HFFc6 (cell line): ENCODE data around the gene SIRT4. TPM values are rescaled to one million over a fixed set of nuclear protein-coding genes. Genes with fewer than 3 reads are reported as not detected.

Experiments used
- DNase-seq: peaks from one replicate; pipeline ENCODE4 v3.0.0-alpha.2; 2018
- H3K27ac Mint-ChIP-seq: 2 replicates; pipeline ENCODE4 v1.8.0; 2020; ENCODE audit warnings: mild to moderate bottlenecking, mixed read lengths
- H3K27me3 Mint-ChIP-seq: 2 replicates; pipeline ENCODE4 v1.8.0; 2021; ENCODE audit warnings: mild to moderate bottlenecking, moderate library complexity, mixed read lengths; ENCODE audit not compliant: insufficient read depth
- H3K36me3 Mint-ChIP-seq: 2 replicates; pipeline ENCODE4 v1.8.0; 2021; ENCODE audit warnings: low read depth, mixed read lengths
- H3K4me1 Mint-ChIP-seq: 2 replicates; pipeline ENCODE4 v1.8.0; 2020; ENCODE audit warnings: low read depth, mixed read lengths
- H3K4me3 Mint-ChIP-seq: 2 replicates; pipeline ENCODE4 v1.8.0; 2020; ENCODE audit warnings: mild to moderate bottlenecking, moderate library complexity, mixed read lengths
- H3K9me3 Mint-ChIP-seq: 2 replicates; pipeline ENCODE4 v1.8.0; 2020; ENCODE audit warnings: mild to moderate bottlenecking, mixed read lengths
- CTCF ChIP-seq: fragments of 200-600 bp; sonication (generic); IDR thresholded peaks from 2 replicates; pipeline ENCODE4 v1.5.0; 2021; ENCODE audit warnings: antibody characterized with exemption, mild to moderate bottlenecking
- total RNA-seq, 6 experiments: library from RNA; stranded (reverse); fragmentation: NEBNext Ultra II Directional; extraction: Animal tissue kit (Norgen Biotek cat#: 25700); gene quantifications; 2 replicates in 1 of 6; 3 replicates in 5 of 6; pipeline ENCODE4 v1.2.3, GENCODE V29; 2021

The SIRT4 gene
- total RNA-seq, 6 experiments from 2014 or later = 0.84 to 2.1 (median 1.1) TPM

- no peak for DNase-seq
- H3K27me3 Mint-ChIP-seq = peaks cover 26% of the 10 kb centered on the region
- no peak overlapping the region for H3K4me3 Mint-ChIP-seq
- peaks cover 23% of the 10 kb centered on the region for H3K9me3 Mint-ChIP-seq
- TF ChIP-seq CTCF = no peak
- H3K36me3 Mint-ChIP-seq = peaks cover 8% of the 10 kb centered on the region
- H3K4me1 Mint-ChIP-seq = no peaks in the 10 kb centered on the region
- no peak overlapping the region for H3K27ac Mint-ChIP-seq
Observed at GRCh38 chr12:120337730-120338129, 35.6 kb downstream of the SIRT4 start.

GRCh38 chr12:120339256-120339655 lies 37.1 kb downstream of the SIRT4 start:
- Mint-ChIP-seq H3K4me3 (no peak overlapping the region), H3K4me1 (no peaks in the 10 kb centered on the region), H3K27me3 (peaks cover 19% of the 10 kb centered on the region), H3K27ac (no peak overlapping the region), H3K36me3 (peaks cover 8% of the 10 kb centered on the region), H3K9me3 (peaks cover 23% of the 10 kb centered on the region)
- TF ChIP-seq CTCF = no peak
- DNase-seq = no peak

- Mint-ChIP-seq H3K27me3 (peaks cover 21% of the 10 kb centered on the region), H3K9me3 (peaks cover 12% of the 10 kb centered on the region), H3K4me3 (no peak overlapping the region), H3K27ac (no peak overlapping the region), H3K4me1 (no peaks in the 10 kb centered on the region), H3K36me3 (peaks cover 7% of the 10 kb centered on the region)
- no peak for DNase-seq
- TF ChIP-seq CTCF = no peak
Observed at GRCh38 chr12:120342175-120343038, 40.3 kb downstream of the SIRT4 start.

- no peak overlapping the region for H3K4me3 Mint-ChIP-seq
- no peaks in the 10 kb centered on the region for H3K4me1 Mint-ChIP-seq
- TF ChIP-seq CTCF = no peak
- DNase-seq = no peak
- no peak overlapping the region for H3K27ac Mint-ChIP-seq
- peaks cover 5% of the 10 kb centered on the region for H3K9me3 Mint-ChIP-seq
- H3K27me3 Mint-ChIP-seq = peaks cover 16% of the 10 kb centered on the region
- H3K36me3 Mint-ChIP-seq = peaks cover under 1% of the 10 kb centered on the region; the same call in 1 of the 2 replicates
Observed at GRCh38 chr12:120343039-120343537, 41.0 kb downstream of the SIRT4 start.

- H3K9me3 Mint-ChIP-seq = peaks cover 1% of the 10 kb centered on the region; the same call in 1 of the 2 replicates
- no peak for TF ChIP-seq CTCF
- H3K27me3 Mint-ChIP-seq = peaks cover 14% of the 10 kb centered on the region
- H3K4me3 Mint-ChIP-seq = no peak overlapping the region
- DNase-seq = no peak
- H3K36me3 Mint-ChIP-seq = no peaks in the 10 kb centered on the region
- H3K27ac Mint-ChIP-seq = no peak overlapping the region
- H3K4me1 Mint-ChIP-seq = no peaks in the 10 kb centered on the region
Observed at GRCh38 chr12:120343692-120344091, 41.6 kb downstream of the SIRT4 start.
